ENCODE measurements around the gene EZH2.

DNA sequence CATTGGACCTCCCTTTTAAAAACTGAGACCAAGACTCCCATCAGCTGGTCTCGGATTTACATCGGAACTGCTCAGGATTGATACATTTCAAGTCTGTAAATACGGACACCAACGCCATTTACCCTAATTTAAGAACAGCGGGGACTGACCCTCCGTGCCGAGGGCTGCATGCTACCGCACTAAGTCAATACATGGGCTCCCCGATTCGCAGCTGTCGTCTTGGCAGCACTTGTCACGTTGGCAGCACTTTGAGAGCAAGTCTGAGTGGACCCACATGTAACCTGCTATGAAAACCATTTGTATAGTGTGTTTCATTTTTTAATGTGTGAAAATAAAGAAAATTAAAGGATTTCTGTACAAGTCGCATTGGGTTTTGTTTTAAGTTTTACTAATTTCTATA lies 83.4 kb downstream of the EZH2 start:
- TF ChIP-seq, protein P1, sequence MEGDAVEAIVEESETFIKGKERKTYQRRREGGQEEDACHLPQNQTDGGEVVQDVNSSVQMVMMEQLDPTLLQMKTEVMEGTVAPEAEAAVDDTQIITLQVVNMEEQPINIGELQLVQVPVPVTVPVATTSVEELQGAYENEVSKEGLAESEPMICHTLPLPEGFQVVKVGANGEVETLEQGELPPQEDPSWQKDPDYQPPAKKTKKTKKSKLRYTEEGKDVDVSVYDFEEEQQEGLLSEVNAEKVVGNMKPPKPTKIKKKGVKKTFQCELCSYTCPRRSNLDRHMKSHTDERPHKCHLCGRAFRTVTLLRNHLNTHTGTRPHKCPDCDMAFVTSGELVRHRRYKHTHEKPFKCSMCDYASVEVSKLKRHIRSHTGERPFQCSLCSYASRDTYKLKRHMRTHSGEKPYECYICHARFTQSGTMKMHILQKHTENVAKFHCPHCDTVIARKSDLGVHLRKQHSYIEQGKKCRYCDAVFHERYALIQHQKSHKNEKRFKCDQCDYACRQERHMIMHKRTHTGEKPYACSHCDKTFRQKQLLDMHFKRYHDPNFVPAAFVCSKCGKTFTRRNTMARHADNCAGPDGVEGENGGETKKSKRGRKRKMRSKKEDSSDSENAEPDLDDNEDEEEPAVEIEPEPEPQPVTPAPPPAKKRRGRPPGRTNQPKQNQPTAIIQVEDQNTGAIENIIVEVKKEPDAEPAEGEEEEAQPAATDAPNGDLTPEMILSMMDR (IDR thresholded peaks at IDR 0.05 in 4 of 5, conservative IDR thresholded peaks at IDR 0.05 in 1 of 5), result no peak
- TF ChIP-seq POLR2A (IDR thresholded peaks at IDR 0.05), result no peak
